ENCODE results near the gene FAM187B.

- TF ChIP-seq CTCF (IDR thresholded peaks at IDR 0.05; ENCODE audit: low read depth, low read length, poor library complexity, severe bottlenecking): no peak
- no peak for TF ChIP-seq EZH2phosphoT487 (IDR thresholded peaks at IDR 0.05; ENCODE audit: borderline replicate concordance, low read length)
These were observed 32.7 kb downstream of the FAM187B start for GRCh38 chr19:35195830-35196229.
